Fibroblast of upper back skin (primary cell): ENCODE data around the gene CLP1.
"Not testable (repeated sequence)": the region's sequence is repeated elsewhere in the genome, so short reads cannot be mapped to it uniquely, and the experiment has no call there.

Source experiments
- DNase-seq: peaks from one replicate; pipeline ENCODE4 v3.0.0-alpha.2; 2013

CLP1 gene

GRCh38 chr11:57667117-57667735 lies 9.7 kb downstream of the CLP1 start:
- DNase-seq, result peak; percentile 99

- DNase-seq, result peak; percentile 100
Observed at GRCh38 chr11:57667736-57668433, 10.3 kb downstream of the CLP1 start, which contains the start of gene ZDHHC5. ZDHHC5 (plus strand) TSS chr11:57668114; CDS start chr11:57673091, 4,977 bp downstream.

GRCh38 chr11:57668434-57668782 lies 10.8 kb downstream of the CLP1 start:
- no peak for DNase-seq

- DNase-seq, result no peak
Observed at GRCh38 chr11:57674251-57674650, 16.7 kb downstream of the CLP1 start.

- no peak for DNase-seq
Observed at GRCh38 chr11:57675176-57675941, 17.8 kb downstream of the CLP1 start.

- DNase-seq, result no peak
Observed at GRCh38 chr11:57679396-57679795, 21.8 kb downstream of the CLP1 start.

- DNase-seq, result no peak
Observed at GRCh38 chr11:57680552-57680874, 23.0 kb downstream of the CLP1 start.

GRCh38 chr11:57681168-57681567 lies 23.6 kb downstream of the CLP1 start:
- no peak for DNase-seq

GRCh38 chr11:57690474-57690873 lies 32.9 kb downstream of the CLP1 start:
- DNase-seq, result not testable (repeated sequence)

- no peak for DNase-seq
Observed at GRCh38 chr11:57698843-57699365, 41.3 kb downstream of the CLP1 start.

GRCh38 chr11:57699813-57700212 lies 42.3 kb downstream of the CLP1 start:
- DNase-seq, result no peak

- no peak for DNase-seq
Observed at GRCh38 chr11:57700425-57700824, 42.9 kb downstream of the CLP1 start.

- DNase-seq, result no peak
Observed at GRCh38 chr11:57703341-57703740, 45.8 kb downstream of the CLP1 start.

- no peak for DNase-seq
Observed at GRCh38 chr11:57704932-57705331, 47.4 kb downstream of the CLP1 start.

- not testable (repeated sequence) for DNase-seq
Observed at GRCh38 chr11:57705432-57705831, 47.9 kb downstream of the CLP1 start.

- no peak for DNase-seq
Observed at GRCh38 chr11:57709802-57710367, 52.3 kb downstream of the CLP1 start.
